SK-N-MC (cell line): ENCODE results near the gene IHH.

Experiments
- DNase-seq: peaks from one replicate; pipeline ENCODE4 v3.0.0-alpha.2; 2011; ENCODE audit warnings: low read depth, low spot score
- H3K27ac ChIP-seq: fragments of 200-600 bp; sonication (generic); 2 replicates; pipeline ENCODE4 v1.5.1; 2016; ENCODE audit warnings: mixed run types
- H3K36me3 ChIP-seq: fragments of 200-600 bp; sonication (generic); 2 replicates; pipeline ENCODE4 v1.6.1; 2017; ENCODE audit warnings: antibody characterized with exemption, low read length, mixed read lengths; ENCODE audit not compliant: insufficient read depth
- H3K4me3 ChIP-seq: fragments of 200-600 bp; sonication (generic); 2 replicates; pipeline ENCODE4 v1.5.1; 2016
- H3K9ac ChIP-seq: fragments of 200-600 bp; sonication (generic); 2 replicates; pipeline ENCODE4 v1.8.0; 2017; ENCODE audit warnings: mixed run types, mixed read lengths; ENCODE audit not compliant: insufficient read length
- H3K9me3 ChIP-seq: fragments of 200-600 bp; sonication (generic); 2 replicates; pipeline ENCODE4 v1.6.1; 2017; ENCODE audit warnings: low read depth, mild to moderate bottlenecking, antibody characterized with exemption, low read length, moderate library complexity, mixed read lengths
- EZH2 ChIP-seq: fragments of 200-600 bp; sonication (generic); IDR thresholded peaks from one replicate; pipeline ENCODE4 v1.6.1; 2017; ENCODE audit warnings: antibody characterized with exemption
- FOXP2 ChIP-seq: optimal IDR thresholded peaks from 2 replicates; pipeline ENCODE3; 2011; ENCODE audit warnings: mild to moderate bottlenecking, moderate library complexity; ENCODE audit not compliant: insufficient read depth; ENCODE audit errors: extremely low read length, control extremely low read depth
- POLR2AphosphoS5 ChIP-seq: IDR thresholded peaks from 2 replicates; pipeline ENCODE4 v1.6.1; 2012; ENCODE audit warnings: mild to moderate bottlenecking, low read depth, low read length, borderline replicate concordance

IHH gene

DNA sequence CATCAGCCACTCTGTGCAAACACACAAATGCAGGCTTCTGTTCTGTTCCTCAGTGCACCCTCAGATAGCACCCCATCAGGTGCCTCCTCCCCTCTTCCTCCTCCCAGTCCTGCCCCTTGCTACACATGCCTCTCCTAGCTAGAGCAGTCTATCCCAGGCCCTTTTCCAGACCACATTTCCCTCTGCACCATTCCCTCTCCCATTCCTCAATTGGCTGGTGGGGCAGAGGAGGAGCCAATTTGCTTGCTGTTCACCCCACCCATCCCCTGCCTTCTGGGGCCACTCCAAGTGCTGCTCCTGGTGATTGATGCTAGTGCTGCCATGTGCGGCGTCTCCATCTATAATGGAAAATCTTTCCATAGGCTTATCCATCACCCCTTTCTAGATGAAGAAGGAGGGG lies 24.8 kb downstream of the IHH start:
- no peak for TF ChIP-seq POLR2AphosphoS5
- no peak for TF ChIP-seq FOXP2
- TF ChIP-seq EZH2: no peak

DNA sequence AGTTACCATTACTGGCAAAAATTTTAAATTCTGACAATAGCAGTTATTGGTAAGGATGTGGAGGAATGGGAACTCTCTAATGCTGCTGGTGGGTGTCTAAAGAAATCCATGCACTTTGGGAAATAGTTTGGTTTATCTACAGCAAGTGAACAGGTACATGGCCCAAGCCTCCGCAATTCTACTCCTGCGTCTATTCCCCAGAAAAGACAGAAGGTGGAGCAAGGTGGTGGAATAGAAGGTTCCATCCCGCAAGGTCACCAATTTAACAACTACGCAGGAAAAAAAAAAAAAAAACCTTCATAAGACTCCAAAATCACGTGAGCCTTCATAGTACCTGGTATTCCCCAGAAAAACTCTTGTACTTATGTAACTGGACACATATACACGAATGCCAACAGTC lies 25.9 kb downstream of the IHH start:
- no peak for TF ChIP-seq FOXP2
- TF ChIP-seq POLR2AphosphoS5: no peak
- TF ChIP-seq EZH2: no peak
- Histone ChIP-seq H3K4me3 (no peak overlapping the region), H3K9me3 (no peaks in the 10 kb centered on the region), H3K27ac (no peak overlapping the region), H3K36me3 (no peaks in the 10 kb centered on the region), H3K9ac (no peak overlapping the region)
- DNase-seq: no peak

More for the DNA sequence above, 24.8 kb downstream of the IHH start:
- no peak for DNase-seq
- H3K4me3 ChIP-seq: no peak overlapping the region
- no peak overlapping the region for H3K9ac ChIP-seq
- H3K27ac ChIP-seq: no peak overlapping the region
- H3K36me3 ChIP-seq: no peaks in the 10 kb centered on the region
- no peaks in the 10 kb centered on the region for H3K9me3 ChIP-seq

DNA sequence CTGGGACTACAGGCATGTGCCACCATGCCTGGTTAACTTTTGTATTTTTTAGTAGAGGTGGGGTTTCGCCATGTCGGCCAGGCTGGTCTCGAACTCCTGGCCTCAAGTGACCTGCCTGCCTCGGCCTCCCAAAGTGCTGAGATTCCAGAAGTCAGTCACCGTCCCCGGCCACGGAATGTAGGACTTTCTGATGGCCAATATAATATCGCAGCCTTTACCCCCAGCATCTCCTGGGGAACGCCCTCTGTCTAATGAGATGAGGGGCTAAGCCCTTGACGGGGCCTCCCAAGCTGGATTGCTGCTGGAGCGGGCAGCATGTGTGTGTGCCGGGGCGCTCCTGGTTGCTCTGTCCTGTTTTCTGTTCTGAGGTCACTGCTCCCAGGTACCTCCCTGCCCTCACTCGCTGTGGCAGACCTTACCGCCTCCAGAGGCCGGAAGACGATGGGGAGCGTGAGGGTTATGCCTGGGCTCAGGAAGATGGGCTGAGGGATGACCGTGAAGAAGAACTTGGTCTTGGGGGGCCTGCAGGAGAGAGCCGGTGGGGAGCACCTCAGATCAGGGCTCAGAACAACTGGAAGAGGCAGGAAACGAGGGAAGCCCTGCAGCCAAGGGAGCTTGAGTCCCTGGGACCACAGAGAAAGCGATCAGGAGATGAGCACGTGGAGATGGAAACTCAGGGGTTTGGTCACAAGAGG lies 28.5 kb downstream of the IHH start:
- no peaks in the 10 kb centered on the region for H3K9me3 ChIP-seq
- no peak overlapping the region for H3K4me3 ChIP-seq
- TF ChIP-seq POLR2AphosphoS5 (no peak), FOXP2 (no peak), EZH2 (no peak)
- no peak for DNase-seq
- H3K36me3 ChIP-seq: no peaks in the 10 kb centered on the region
- H3K27ac ChIP-seq: no peak overlapping the region
- no peak overlapping the region for H3K9ac ChIP-seq

DNA sequence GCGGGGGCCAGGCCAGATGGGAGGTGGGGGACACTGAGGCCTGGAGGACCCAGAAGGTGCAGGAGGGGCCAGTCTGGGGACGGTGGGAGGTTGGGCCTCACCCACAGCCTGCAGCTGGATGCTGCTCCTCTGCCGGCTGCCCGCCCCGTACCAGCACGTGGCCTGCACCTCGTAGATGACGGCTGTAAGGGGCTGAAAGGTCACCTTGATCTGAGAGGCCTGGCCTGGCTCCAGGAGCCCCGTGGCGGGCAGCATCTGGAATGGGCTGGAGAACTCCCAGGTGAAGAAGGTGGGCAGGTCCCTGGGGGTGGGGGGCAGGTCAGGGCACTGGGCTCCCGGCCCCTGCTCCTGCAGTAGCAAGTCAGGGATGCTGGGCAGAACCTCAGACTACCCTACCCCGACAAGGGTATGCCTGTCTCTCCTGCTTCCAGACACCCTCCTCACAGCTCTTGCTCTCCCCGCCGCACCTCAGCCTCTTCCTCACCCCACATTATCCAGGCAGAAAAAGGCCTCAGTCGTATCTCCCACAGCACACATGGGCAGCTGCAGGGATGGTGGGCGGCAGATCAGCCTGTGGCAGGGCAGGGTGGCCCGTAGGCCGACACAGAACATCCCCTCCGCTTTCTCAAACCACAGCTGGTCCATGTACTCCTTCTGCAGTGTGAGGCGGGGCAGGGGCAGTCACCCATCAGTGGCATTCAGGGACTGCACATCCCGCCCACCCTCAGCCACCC lies 29.5 kb downstream of the IHH start:
- H3K4me3 ChIP-seq: no peak overlapping the region
- TF ChIP-seq FOXP2 (no peak), EZH2 (no peak), POLR2AphosphoS5 (no peak)
- no peaks in the 10 kb centered on the region for H3K36me3 ChIP-seq
- DNase-seq: no peak
- no peak overlapping the region for H3K9ac ChIP-seq
- H3K27ac ChIP-seq: no peak overlapping the region
- no peaks in the 10 kb centered on the region for H3K9me3 ChIP-seq

DNA sequence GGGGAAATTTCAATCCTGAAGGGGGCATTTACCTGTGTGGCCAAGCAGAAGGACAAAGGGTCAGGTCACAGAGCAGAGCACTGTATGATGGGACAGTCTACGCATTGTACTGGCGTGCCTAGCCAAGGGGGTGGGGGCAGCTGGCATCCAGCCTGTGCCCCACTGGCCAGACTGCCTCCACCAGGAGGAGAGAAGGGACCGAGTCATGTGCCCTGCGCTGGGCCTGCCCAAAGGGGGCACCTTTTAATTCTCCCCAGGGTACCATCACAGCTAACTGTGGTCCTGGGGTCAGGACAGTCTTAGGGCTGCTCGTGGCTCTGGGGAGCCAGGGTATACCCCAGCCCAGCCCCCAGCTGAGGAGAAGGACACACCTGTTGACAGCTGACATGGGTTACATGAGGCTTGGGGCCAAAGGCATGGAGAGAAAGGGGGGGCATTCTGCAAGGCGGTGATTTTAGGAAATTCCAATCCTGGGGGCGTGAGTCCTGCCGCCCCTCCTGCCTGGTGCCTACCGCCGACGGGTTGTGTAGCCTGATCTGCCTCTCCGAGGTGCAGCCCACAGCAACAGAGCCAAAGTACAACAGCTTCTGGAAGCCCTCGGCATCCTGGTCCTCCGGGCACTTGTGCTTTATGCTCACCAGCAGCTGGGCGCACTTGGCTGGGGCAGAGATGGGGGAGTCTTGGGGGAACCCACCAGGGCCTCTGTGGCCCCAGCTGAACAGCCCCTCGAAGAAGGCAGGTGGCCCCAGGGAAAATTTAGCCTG lies 30.4 kb downstream of the IHH start:
- Histone ChIP-seq H3K4me3 (no peak overlapping the region), H3K36me3 (no peaks in the 10 kb centered on the region), H3K9me3 (no peaks in the 10 kb centered on the region), H3K9ac (no peak overlapping the region), H3K27ac (no peak overlapping the region)
- no peak for TF ChIP-seq FOXP2
- TF ChIP-seq EZH2: no peak
- TF ChIP-seq POLR2AphosphoS5: no peak
- DNase-seq: no peak

DNA sequence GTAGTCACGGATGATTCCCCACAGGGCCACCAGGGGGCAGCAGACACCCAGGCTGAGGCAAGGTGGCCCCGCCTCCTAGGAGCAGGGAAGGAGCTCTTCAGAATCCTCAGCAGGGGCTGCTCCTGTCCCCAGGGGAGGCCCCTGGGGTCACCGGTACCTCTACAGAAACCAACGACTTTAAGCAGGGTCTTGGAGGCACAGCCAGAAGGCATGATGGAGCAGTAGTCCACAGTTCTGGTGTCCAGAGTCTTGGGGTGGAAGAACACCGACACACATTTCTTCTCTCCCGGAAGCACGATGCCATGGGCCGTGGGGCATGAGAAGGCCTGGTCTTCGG lies 30.9 kb downstream of the IHH start:
- TF ChIP-seq EZH2 (no peak), POLR2AphosphoS5 (no peak), FOXP2 (no peak)

DNA sequence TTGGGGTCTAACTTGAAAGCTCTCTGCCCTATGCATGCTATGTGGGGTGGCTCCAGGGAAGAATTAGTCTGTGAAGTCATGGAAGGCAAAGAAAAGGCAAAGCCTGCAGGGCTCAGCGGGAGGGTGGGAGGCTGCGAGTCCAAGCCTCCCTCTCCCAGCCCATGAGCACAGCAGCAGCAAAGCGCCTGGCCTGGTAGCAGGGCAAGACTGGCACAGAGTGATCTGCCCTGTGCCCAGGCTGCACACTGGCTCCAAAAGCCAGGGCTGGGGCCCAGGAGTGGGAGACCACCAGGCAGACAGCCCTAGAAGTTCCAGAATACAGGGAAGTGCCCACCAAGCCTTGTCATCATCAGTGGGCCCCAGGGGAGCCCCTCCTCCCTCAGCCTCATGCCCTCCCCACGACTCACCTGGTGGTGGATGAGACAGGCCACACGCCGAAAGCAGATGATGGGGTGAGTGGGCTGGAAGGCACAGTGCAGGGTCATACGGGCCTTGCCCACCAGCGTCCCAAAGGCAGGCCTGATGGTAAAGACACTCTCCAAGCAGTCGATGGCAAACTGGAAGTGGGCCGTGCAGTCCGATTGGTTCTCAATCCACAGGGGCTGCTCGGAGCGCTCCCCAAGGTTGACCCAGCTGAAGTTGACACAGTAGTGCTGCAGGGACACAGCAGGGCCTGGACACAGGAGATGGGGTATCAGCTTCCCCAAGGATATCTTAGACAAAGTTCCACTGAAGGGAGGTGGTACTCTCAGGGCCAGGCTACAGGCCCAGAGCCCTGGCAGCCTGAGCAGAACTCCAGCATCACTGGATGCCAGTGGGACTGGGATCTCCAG lies 31.5 kb downstream of the IHH start:
- no peak overlapping the region for H3K4me3 ChIP-seq
- no peaks in the 10 kb centered on the region for H3K36me3 ChIP-seq
- no peak overlapping the region for H3K27ac ChIP-seq
- TF ChIP-seq FOXP2 (no peak), EZH2 (no peak), POLR2AphosphoS5 (no peak)
- no peak for DNase-seq
- no peak overlapping the region for H3K9ac ChIP-seq
- H3K9me3 ChIP-seq: no peaks in the 10 kb centered on the region

More for the DNA sequence above, 30.9 kb downstream of the IHH start:
- DNase-seq: no peak
- Histone ChIP-seq H3K9ac (no peak overlapping the region), H3K4me3 (no peak overlapping the region), H3K9me3 (no peaks in the 10 kb centered on the region), H3K27ac (no peak overlapping the region), H3K36me3 (no peaks in the 10 kb centered on the region)

DNA sequence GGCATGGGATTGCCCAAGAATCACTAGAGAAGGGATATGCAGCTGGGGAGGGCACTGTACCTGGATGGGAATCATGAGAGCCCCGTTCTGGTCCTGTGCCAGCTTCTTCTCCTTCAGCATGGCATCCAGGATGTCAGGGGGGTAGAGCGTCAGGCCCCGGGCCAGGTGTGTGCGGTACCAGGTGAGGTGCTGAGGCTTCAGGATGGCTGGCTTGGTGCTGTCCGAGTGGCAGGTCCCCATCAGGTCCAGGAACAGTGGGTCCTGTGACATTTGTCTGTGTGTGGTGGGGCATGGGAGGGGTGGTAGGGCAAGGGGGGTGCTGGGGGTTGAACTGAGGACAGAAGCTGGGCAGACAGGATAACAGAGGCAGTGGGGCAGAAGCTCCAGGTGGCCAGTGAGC lies 32.6 kb downstream of the IHH start:
- H3K9me3 ChIP-seq: no peaks in the 10 kb centered on the region
- no peak overlapping the region for H3K27ac ChIP-seq
- no peak overlapping the region for H3K4me3 ChIP-seq
- H3K9ac ChIP-seq: no peak overlapping the region
- TF ChIP-seq FOXP2 (no peak), POLR2AphosphoS5 (no peak), EZH2 (no peak)
- DNase-seq: no peak
- H3K36me3 ChIP-seq: no peaks in the 10 kb centered on the region
